ENCODE results near the gene ADAMTS13. TPM values are rescaled to one million over a fixed set of nuclear protein-coding genes. Genes with fewer than 3 reads are reported as not detected.
"Not testable (repeated sequence)": the region's sequence is repeated elsewhere in the genome, so short reads cannot be mapped to it uniquely, and the experiment has no call there.

The ADAMTS13 gene
- total RNA-seq, 1 donor from 2014 or later: 3.5 TPM

GRCh38 chr9:133443982-133444381 lies 21.8 kb downstream of the ADAMTS13 start:
- TF ChIP-seq CTCF (IDR thresholded peaks at IDR 0.05): no peak

GRCh38 chr9:133445293-133445969 lies 23.3 kb downstream of the ADAMTS13 start:
- Histone ChIP-seq H3K27ac (no peak overlapping the region), H3K9me3 (no peaks in the 10 kb centered on the region), H3K27me3 (no peaks in the 10 kb centered on the region), H3K4me1 (no peaks in the 10 kb centered on the region), H3K36me3 (no peaks in the 10 kb centered on the region), H3K4me3 (no peak overlapping the region)
- intact Hi-C loops (cut with DNase I): no loop called here
- no peak for DNase-seq (ENCODE audit: low spot score in 2 of 2)
- TF ChIP-seq CTCF (IDR thresholded peaks at IDR 0.05): no peak

More at GRCh38 chr9:133443982-133444381, 21.8 kb downstream of the ADAMTS13 start:
- no peak for DNase-seq (ENCODE audit: low spot score in 2 of 2)
- Histone ChIP-seq H3K36me3 (no peaks in the 10 kb centered on the region), H3K27ac (no peak overlapping the region), H3K9me3 (no peaks in the 10 kb centered on the region), H3K4me3 (no peak overlapping the region), H3K27me3 (no peaks in the 10 kb centered on the region), H3K4me1 (no peaks in the 10 kb centered on the region)
- intact Hi-C loops (cut with DNase I): no loop called here

- Histone ChIP-seq H3K4me3 (no peak overlapping the region), H3K9me3 (no peaks in the 10 kb centered on the region), H3K4me1 (no peaks in the 10 kb centered on the region), H3K27ac (no peak overlapping the region), H3K36me3 (no peaks in the 10 kb centered on the region), H3K27me3 (no peaks in the 10 kb centered on the region)
- intact Hi-C loops (cut with DNase I): no loop called here
- TF ChIP-seq CTCF (IDR thresholded peaks at IDR 0.05): no peak
- no peak for DNase-seq (ENCODE audit: low spot score in 2 of 2)
These were observed 26.4 kb downstream of the ADAMTS13 start for GRCh38 chr9:133448487-133448972.

- no peaks in the 10 kb centered on the region for H3K4me1 ChIP-seq
- H3K27me3 ChIP-seq: no peaks in the 10 kb centered on the region
- H3K27ac ChIP-seq: no peak overlapping the region
- intact Hi-C loops (cut with DNase I): no loop called here
- DNase-seq (ENCODE audit: low spot score in 2 of 2): no peak
- no peaks in the 10 kb centered on the region for H3K9me3 ChIP-seq
- TF ChIP-seq CTCF (IDR thresholded peaks at IDR 0.05): no peak
- no peaks in the 10 kb centered on the region for H3K36me3 ChIP-seq
- no peak overlapping the region for H3K4me3 ChIP-seq
These were observed 27.6 kb downstream of the ADAMTS13 start for GRCh38 chr9:133449760-133450159.

GRCh38 chr9:133451865-133452264 lies 29.7 kb downstream of the ADAMTS13 start:
- intact Hi-C loops (cut with DNase I); DNase-seq (ENCODE audit: low spot score in 2 of 2); H3K4me1 ChIP-seq; H3K27ac ChIP-seq; H3K27me3 ChIP-seq; H3K9me3 ChIP-seq; H3K36me3 ChIP-seq; H3K4me3 ChIP-seq: not testable (repeated sequence)

- Histone ChIP-seq H3K4me3 (no peak overlapping the region), H3K27ac (no peak overlapping the region), H3K36me3 (no peaks in the 10 kb centered on the region), H3K4me1 (no peaks in the 10 kb centered on the region), H3K9me3 (no peaks in the 10 kb centered on the region), H3K27me3 (no peaks in the 10 kb centered on the region)
- no peak for TF ChIP-seq CTCF (IDR thresholded peaks at IDR 0.05)
- no peak for DNase-seq (ENCODE audit: low spot score in 2 of 2)
- intact Hi-C loops (cut with DNase I): no loop called here
These were observed 30.4 kb downstream of the ADAMTS13 start for GRCh38 chr9:133452562-133452961.
